Sigmoid colon (tissue), 4 donors: Measurements from ENCODE around the gene CALML6.

ENCODE experiments used
- CTCF ChIP-seq, 4 experiments: fragments of 450-650 bp in 3 of 4; fragments of 200-600 bp in 1 of 4; IDR thresholded peaks; one replicate each; pipeline ENCODE4 v1.5.1; 2016 to 2019; ENCODE audit warnings: antibody characterized with exemption in 4 of 4, mild to moderate bottlenecking in 3 of 4, moderate library complexity in 2 of 4
- EP300 ChIP-seq, 4 donors: sonication (generic); formaldehyde crosslinking; IDR thresholded peaks; one replicate each; pipeline ENCODE4 v1.6.1; 2017; ENCODE audit warnings: antibody characterized with exemption in 4 of 4
- POLR2A ChIP-seq, 2 donors: fragments of 450-650 bp; IDR thresholded peaks; one replicate each; pipeline ENCODE4 v1.6.1; 2016; ENCODE audit warnings: antibody characterized with exemption in 2 of 2, mild to moderate bottlenecking in 2 of 2, moderate library complexity in 2 of 2
- POLR2AphosphoS5 ChIP-seq, 4 donors: sonication (generic); formaldehyde crosslinking; IDR thresholded peaks; one replicate each; pipeline ENCODE4 v1.6.1; 2017; ENCODE audit warnings: antibody characterized with exemption in 4 of 4

GRCh38 chr1:1959459-1959839, 44.4 kb downstream of the CALML6 start:
- no peak for TF ChIP-seq CTCF (IDR thresholded peaks at IDR 0.05)
- no peak for TF ChIP-seq POLR2A (IDR thresholded peaks at IDR 0.05)
- TF ChIP-seq POLR2AphosphoS5 (IDR thresholded peaks at IDR 0.05): no peak
- TF ChIP-seq EP300 (IDR thresholded peaks at IDR 0.05): no peak
